Measurements from ENCODE around the gene CCDC167.

The CCDC167 gene

DNA sequence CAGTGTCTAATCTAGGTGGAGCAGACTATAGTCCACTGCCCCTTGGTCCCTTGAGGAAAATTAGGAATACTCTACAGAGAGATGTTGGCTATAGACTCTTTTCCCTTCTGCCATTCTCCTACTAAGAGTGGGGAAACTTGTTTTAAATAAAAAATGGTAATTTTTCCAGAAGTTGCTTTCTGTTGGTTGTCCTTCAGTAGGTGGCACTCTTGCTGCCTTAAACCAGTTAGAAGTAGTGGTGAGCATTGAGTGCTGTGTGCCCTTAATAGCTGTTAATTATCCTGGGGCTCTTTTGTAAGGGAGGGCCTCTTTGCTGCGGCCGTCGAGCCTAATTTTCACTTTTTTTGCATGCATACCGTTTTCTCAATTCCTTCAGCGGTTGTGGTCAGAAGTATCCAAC, 63.9 kb downstream of the CCDC167 start:
- H3K4me3 ChIP-seq (ENCODE audit: low read length), result no peak overlapping the region
- TF ChIP-seq EZH2phosphoT487 (IDR thresholded peaks at IDR 0.05; ENCODE audit: borderline replicate concordance, low read length), result no peak
- TF ChIP-seq, protein P1, sequence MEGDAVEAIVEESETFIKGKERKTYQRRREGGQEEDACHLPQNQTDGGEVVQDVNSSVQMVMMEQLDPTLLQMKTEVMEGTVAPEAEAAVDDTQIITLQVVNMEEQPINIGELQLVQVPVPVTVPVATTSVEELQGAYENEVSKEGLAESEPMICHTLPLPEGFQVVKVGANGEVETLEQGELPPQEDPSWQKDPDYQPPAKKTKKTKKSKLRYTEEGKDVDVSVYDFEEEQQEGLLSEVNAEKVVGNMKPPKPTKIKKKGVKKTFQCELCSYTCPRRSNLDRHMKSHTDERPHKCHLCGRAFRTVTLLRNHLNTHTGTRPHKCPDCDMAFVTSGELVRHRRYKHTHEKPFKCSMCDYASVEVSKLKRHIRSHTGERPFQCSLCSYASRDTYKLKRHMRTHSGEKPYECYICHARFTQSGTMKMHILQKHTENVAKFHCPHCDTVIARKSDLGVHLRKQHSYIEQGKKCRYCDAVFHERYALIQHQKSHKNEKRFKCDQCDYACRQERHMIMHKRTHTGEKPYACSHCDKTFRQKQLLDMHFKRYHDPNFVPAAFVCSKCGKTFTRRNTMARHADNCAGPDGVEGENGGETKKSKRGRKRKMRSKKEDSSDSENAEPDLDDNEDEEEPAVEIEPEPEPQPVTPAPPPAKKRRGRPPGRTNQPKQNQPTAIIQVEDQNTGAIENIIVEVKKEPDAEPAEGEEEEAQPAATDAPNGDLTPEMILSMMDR (IDR thresholded peaks at IDR 0.05; ENCODE audit: low read depth, low read length, poor library complexity, severe bottlenecking), result peak; percentile 32
- no peaks in the 10 kb centered on the region for H3K9me3 ChIP-seq (ENCODE audit: control insufficient read depth, insufficient read depth, low read length)
- no peak overlapping the region for H3K4me2 ChIP-seq (ENCODE audit: low read length)
- no peaks in the 10 kb centered on the region for H3K27me3 ChIP-seq (ENCODE audit: control insufficient read depth, low read length)
- peaks cover 17% of the 10 kb centered on the region for H3K4me1 ChIP-seq (ENCODE audit: control insufficient read depth, low read length)
- H3K79me2 ChIP-seq (ENCODE audit: control insufficient read depth, low read length), result peaks cover 24% of the 10 kb centered on the region
- H3K27ac ChIP-seq (ENCODE audit: low read depth, low read length), result no peak overlapping the region
- no peaks in the 10 kb centered on the region for H4K20me1 ChIP-seq (ENCODE audit: control insufficient read depth, insufficient read depth, low read depth, low read length)
- H3K9me2 ChIP-seq (replicated peaks; ENCODE audit: control insufficient read depth, low read length), result no peaks in the 10 kb centered on the region
- H3K36me3 ChIP-seq (ENCODE audit: control insufficient read depth, low read length), result peaks cover 37% of the 10 kb centered on the region
- no peaks in the 10 kb centered on the region for H3F3A ChIP-seq (ENCODE audit: control insufficient read depth, insufficient read depth)

DNA sequence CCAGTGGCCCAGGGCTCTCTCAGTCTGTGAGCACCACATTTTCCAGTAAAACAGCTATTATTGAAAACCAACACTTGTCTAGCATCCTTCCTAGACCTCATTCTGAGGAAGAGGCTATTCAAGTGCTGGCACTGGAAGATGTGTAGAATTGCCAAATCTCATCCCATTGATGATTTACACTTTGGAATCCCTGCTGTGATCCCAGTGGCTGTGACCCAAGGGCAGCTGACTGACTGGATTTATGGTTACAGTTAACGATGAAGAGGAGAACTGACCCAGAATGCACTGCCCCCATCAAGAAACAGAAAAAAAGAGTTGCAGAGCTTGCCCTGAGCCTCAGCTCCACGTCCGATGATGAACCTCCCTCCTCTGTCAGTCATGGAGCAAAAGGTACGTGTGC, 64.3 kb downstream of the CCDC167 start:
- Histone ChIP-seq H4K20me1 (ENCODE audit: control insufficient read depth, insufficient read depth, low read depth, low read length) (no peaks in the 10 kb centered on the region), H3K9me3 (ENCODE audit: control insufficient read depth, insufficient read depth, low read length) (no peaks in the 10 kb centered on the region), H3K4me1 (ENCODE audit: control insufficient read depth, low read length) (peaks cover 17% of the 10 kb centered on the region), H3F3A (ENCODE audit: control insufficient read depth, insufficient read depth) (no peaks in the 10 kb centered on the region), H3K4me2 (ENCODE audit: low read length) (no peak overlapping the region), H3K79me2 (ENCODE audit: control insufficient read depth, low read length) (peaks cover 24% of the 10 kb centered on the region), H3K4me3 (ENCODE audit: low read length) (no peak overlapping the region), H3K9me2 (replicated peaks; ENCODE audit: control insufficient read depth, low read length) (no peaks in the 10 kb centered on the region), H3K27me3 (ENCODE audit: control insufficient read depth, low read length) (no peaks in the 10 kb centered on the region), H3K27ac (ENCODE audit: low read depth, low read length) (no peak overlapping the region), H3K36me3 (ENCODE audit: control insufficient read depth, low read length) (peaks cover 34% of the 10 kb centered on the region)
- no peak for TF ChIP-seq EZH2phosphoT487 (IDR thresholded peaks at IDR 0.05; ENCODE audit: borderline replicate concordance, low read length)
- TF ChIP-seq, protein P1 (IDR thresholded peaks at IDR 0.05; ENCODE audit: low read depth, low read length, poor library complexity, severe bottlenecking), result no peak

DNA sequence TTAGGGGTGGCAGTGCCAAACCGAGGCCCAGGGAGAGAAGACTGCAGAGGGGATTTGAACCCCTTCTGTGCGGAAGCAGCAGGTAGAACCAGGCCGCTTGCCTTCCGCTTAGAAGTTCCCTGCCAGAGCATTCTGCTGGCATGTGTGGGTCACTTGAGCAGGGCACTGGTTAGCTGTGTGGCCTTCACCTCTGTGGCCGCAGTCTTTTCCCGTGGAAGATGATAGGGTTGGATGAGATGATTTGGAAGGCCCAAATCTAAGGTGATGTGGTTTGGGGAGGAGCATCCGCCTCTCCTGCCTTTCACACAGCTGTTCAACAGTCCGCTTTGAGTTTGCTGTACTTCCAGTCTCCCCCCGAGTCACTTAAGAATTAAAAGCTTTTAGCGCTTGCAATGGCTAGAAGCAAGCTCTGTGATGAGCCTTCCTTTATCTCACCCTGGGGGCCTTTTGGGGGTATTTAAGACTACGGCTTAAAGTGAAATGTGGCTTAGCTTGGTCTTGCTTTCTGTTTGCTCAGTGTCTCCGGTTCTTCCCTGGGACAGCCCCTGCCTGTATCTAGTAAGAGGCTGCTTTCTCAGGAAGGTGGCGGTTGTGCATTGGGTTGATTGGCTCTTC, 65.9 kb downstream of the CCDC167 start:
- H3K4me2 ChIP-seq (ENCODE audit: low read length), result peak overlapping the region; percentile 74
- H3K4me3 ChIP-seq (ENCODE audit: low read length), result peak overlapping the region; percentile 98
- peaks cover 24% of the 10 kb centered on the region for H3K79me2 ChIP-seq (ENCODE audit: control insufficient read depth, low read length)
- no peaks in the 10 kb centered on the region for H3F3A ChIP-seq (ENCODE audit: control insufficient read depth, insufficient read depth)
- H4K20me1 ChIP-seq (ENCODE audit: control insufficient read depth, insufficient read depth, low read depth, low read length), result no peaks in the 10 kb centered on the region
- no peaks in the 10 kb centered on the region for H3K9me2 ChIP-seq (replicated peaks; ENCODE audit: control insufficient read depth, low read length)
- H3K27me3 ChIP-seq (ENCODE audit: control insufficient read depth, low read length), result no peaks in the 10 kb centered on the region
- peaks cover 21% of the 10 kb centered on the region for H3K4me1 ChIP-seq (ENCODE audit: control insufficient read depth, low read length)
- H3K36me3 ChIP-seq (ENCODE audit: control insufficient read depth, low read length), result peaks cover 28% of the 10 kb centered on the region
- no peaks in the 10 kb centered on the region for H3K9me3 ChIP-seq (ENCODE audit: control insufficient read depth, insufficient read depth, low read length)
- peak overlapping the region; percentile 69 for H3K27ac ChIP-seq (ENCODE audit: low read depth, low read length)
- no peak for TF ChIP-seq EZH2phosphoT487 (IDR thresholded peaks at IDR 0.05; ENCODE audit: borderline replicate concordance, low read length)
- TF ChIP-seq, protein P1 (IDR thresholded peaks at IDR 0.05; ENCODE audit: low read depth, low read length, poor library complexity, severe bottlenecking), result no peak
